IMR-90 (cell line): Measurements from ENCODE around the gene KRT77. TPM values are rescaled to one million over a fixed set of nuclear protein-coding genes. Genes with fewer than 3 reads are reported as not detected.

ENCODE experiments used
- ATAC-seq: fragments of 200-7000 bp; cut with Tn5 transposase; 2 replicates; pipeline ENCODE4 v1.9.1; 2020; ENCODE audit warnings: low read depth, mild to moderate bottlenecking, moderate library complexity
- BruUV-seq: library from RNA; stranded (reverse); fragments of 400-500 nt; replicated peaks from 2 replicates; lab custom pipeline; 2021; lab: Mats Ljungman, UMichigan
- CTCF ChIA-PET: fragments of 300-600 bp; formaldehyde crosslinking; extraction: SDS; loops from one replicate; lab custom pipeline; 2021; ENCODE audit warnings: antibody characterized with exemption; lab: Yijun Ruan, JAX
- POLR2A ChIA-PET: fragments of 300-600 bp; sonication (Branson Sonifier 250); formaldehyde crosslinking; loops from one replicate; lab custom pipeline; 2022; ENCODE audit warnings: antibody characterized with exemption; ENCODE audit not compliant: unreplicated experiment; lab: Charles Lee
- DNase-seq: peaks from one replicate; pipeline ENCODE4 v3.0.0; 2013
- H2AFZ ChIP-seq: replicated peaks from 2 replicates; pipeline ENCODE3; 2013; ENCODE audit warnings: low read length, mild to moderate bottlenecking; ENCODE audit not compliant: poor library complexity
- H2AK5ac ChIP-seq: 2 replicates; pipeline ENCODE4 v1.6.1; 2013; ENCODE audit warnings: low read depth, low read length, inconsistent platforms
- H2AK9ac ChIP-seq: replicated peaks from 2 replicates; pipeline ENCODE3; 2013; ENCODE audit warnings: mild to moderate bottlenecking, low read depth, low read length, moderate library complexity; ENCODE audit not compliant: poor library complexity
- H2BK120ac ChIP-seq: 2 replicates; pipeline ENCODE4 v1.6.1; 2013; ENCODE audit warnings: low read depth, low read length, inconsistent platforms
- H2BK15ac ChIP-seq: 3 replicates; pipeline ENCODE4 v1.6.1; 2013; ENCODE audit warnings: low read depth, low read length, inconsistent platforms
- H2BK20ac ChIP-seq: 2 replicates; pipeline ENCODE4 v1.6.1; 2013; ENCODE audit warnings: low read depth, mild to moderate bottlenecking, inconsistent platforms, low read length, moderate library complexity
- H2BK5ac ChIP-seq: 2 replicates; pipeline ENCODE4 v1.6.1; 2013; ENCODE audit warnings: mild to moderate bottlenecking, low read depth, low read length, inconsistent platforms; ENCODE audit not compliant: poor library complexity, severe bottlenecking
- H3K14ac ChIP-seq: replicated peaks from 2 replicates; pipeline ENCODE4 v1.6.1; 2013; ENCODE audit warnings: low read depth, low read length, inconsistent platforms
- H3K18ac ChIP-seq: 2 replicates; pipeline ENCODE4 v1.6.1; 2013; ENCODE audit warnings: low read depth, low read length, control low read depth
- H3K23ac ChIP-seq: 2 replicates; pipeline ENCODE4 v1.6.1; 2013; ENCODE audit warnings: low read depth, low read length, inconsistent platforms
- H3K27ac ChIP-seq: 2 replicates; pipeline ENCODE4 v1.5.1; 2013; ENCODE audit warnings: mild to moderate bottlenecking, control low read depth, low read length; ENCODE audit not compliant: insufficient read depth
- H3K27me3 ChIP-seq: 2 replicates; pipeline ENCODE4 v1.6.1; 2013; ENCODE audit warnings: low read length; ENCODE audit not compliant: control insufficient read depth, insufficient read depth
- H3K36me3 ChIP-seq: 2 replicates; pipeline ENCODE4 v1.6.1; 2013; ENCODE audit warnings: low read length, mixed read lengths; ENCODE audit not compliant: control insufficient read depth, insufficient read depth
- H3K4ac ChIP-seq: 2 replicates; pipeline ENCODE4 v1.6.1; 2013; ENCODE audit warnings: low read depth, low read length, inconsistent platforms
- H3K4me1 ChIP-seq: 2 replicates; pipeline ENCODE4 v1.6.1; 2013; ENCODE audit warnings: low read length, mixed read lengths; ENCODE audit not compliant: control insufficient read depth, insufficient read depth
- H3K4me2 ChIP-seq: 2 replicates; pipeline ENCODE4 v1.6.1; 2013; ENCODE audit warnings: low read depth, mild to moderate bottlenecking, control low read depth, low read length, moderate library complexity
- H3K4me3 ChIP-seq: 2 replicates; pipeline ENCODE4 v1.5.1; 2013; ENCODE audit warnings: low read depth, mild to moderate bottlenecking, control low read depth, low read length, moderate library complexity; ENCODE audit not compliant: insufficient read depth
- H3K56ac ChIP-seq: 2 replicates; pipeline ENCODE4 v1.6.1; 2013; ENCODE audit warnings: low read length, inconsistent platforms; ENCODE audit not compliant: insufficient read depth; ENCODE audit errors: extremely low read depth
- H3K79me1 ChIP-seq, 2 experiments: 2 replicates each; pipeline ENCODE4 v1.6.1; 2013; ENCODE audit warnings: low read length in 2 of 2, inconsistent platforms in 1 of 2, low read depth in 1 of 2
- H3K9ac ChIP-seq: 2 replicates; pipeline ENCODE4 v1.6.1; 2013; ENCODE audit warnings: low read depth, low read length, control low read depth
- H3K9me1 ChIP-seq: 2 replicates; pipeline ENCODE4 v1.6.1; 2013; ENCODE audit warnings: low read length, inconsistent platforms; ENCODE audit not compliant: insufficient read depth
- H3K9me3 ChIP-seq: 2 replicates; pipeline ENCODE4 v1.6.1; 2013; ENCODE audit warnings: low read length; ENCODE audit not compliant: control insufficient read depth, insufficient read depth
- H4K20me1 ChIP-seq: 2 replicates; pipeline ENCODE4 v1.6.1; 2013; ENCODE audit warnings: low read length, inconsistent platforms; ENCODE audit not compliant: insufficient read depth
- H4K5ac ChIP-seq: 2 replicates; pipeline ENCODE4 v1.6.1; 2013; ENCODE audit warnings: mild to moderate bottlenecking, low read depth, low read length, control low read depth
- H4K8ac ChIP-seq, 2 experiments: 2 replicates each; pipeline ENCODE4 v1.6.1; 2013; ENCODE audit warnings: low read depth in 2 of 2, low read length in 2 of 2, control low read depth in 1 of 2, inconsistent platforms in 1 of 2
- H4K91ac ChIP-seq: 2 replicates; pipeline ENCODE4 v1.6.1; 2013; ENCODE audit warnings: low read depth, low read length, inconsistent platforms; ENCODE audit not compliant: insufficient read depth
- CEBPB ChIP-seq: IDR thresholded peaks from 2 replicates; pipeline ENCODE4 v1.6.1; 2012; ENCODE audit warnings: low read depth, low read length, improper control_type of control experiment
- MAFK ChIP-seq: IDR thresholded peaks from 2 replicates; pipeline ENCODE4 v1.6.1; 2012; ENCODE audit warnings: low read depth, low read length, improper control_type of control experiment
- MAZ ChIP-seq: IDR thresholded peaks from 2 replicates; pipeline ENCODE4 v1.6.1; 2012; ENCODE audit warnings: low read depth, mild to moderate bottlenecking, low read length, improper control_type of control experiment, moderate library complexity, borderline replicate concordance
- MXI1 ChIP-seq: IDR thresholded peaks from 2 replicates; pipeline ENCODE4 v1.6.1; 2012; ENCODE audit warnings: low read depth, mild to moderate bottlenecking, low read length, moderate library complexity, borderline replicate concordance
- RAD21 ChIP-seq: IDR thresholded peaks from 2 replicates; pipeline ENCODE4 v1.6.1; 2012; ENCODE audit warnings: low read length, improper control_type of control experiment
- WGBS, 2 experiments: methylation state at CpG; one replicate each; pipeline versions ENCODE4 v1.1.5 to v1.1.7; 2013; ENCODE audit warnings: missing lambda C conversion rate in 2 of 2; ENCODE audit not compliant: insufficient read length in 1 of 2; ENCODE audit errors: extremely low coverage in 2 of 2; 5-methylcytosine and 5-hydroxymethylcytosine counted together
- dilution Hi-C: fragments of 300-500 bp; cut with HindIII; formaldehyde crosslinking; loops from one replicate; pipeline ENCODE4 v1.14.3; 2018; ENCODE audit warnings: low sequenced_read_pairs; ENCODE audit not compliant: unreplicated experiment
- in situ Hi-C: fragments of 300-500 bp; cut with MboI; formaldehyde crosslinking; loops from 3 replicates; pipeline ENCODE4 v1.14.3; 2019; ENCODE audit warnings: low sequenced_read_pairs, inconsistent platforms, mixed read lengths
- intact Hi-C: fragments of 100-400 bp; cut with micrococcal nuclease; formaldehyde crosslinking; loops from 2 replicates; pipeline ENCODE4 v1.10.0; 2022
- polyA plus RNA-seq, 3 experiments: library from polyadenylated mRNA; depleted of rRNA; stranded (reverse); fragments of >200 nt; gene quantifications; 2 replicates each; pipeline ENCODE4 v1.2.3, GENCODE V29; 2012; ENCODE audit warnings: low replicate concordance in 1 of 3
- total RNA-seq: library from RNA; depleted of rRNA; stranded (reverse); fragments of >200 nt; gene quantifications from 2 replicates; pipeline ENCODE4 v1.2.3, GENCODE V29; 2012
- TF ChIP-seq, protein P1 (sequence below): fragments of 150-350 bp; IDR thresholded peaks from 2 replicates; pipeline ENCODE4 v1.6.1; 2016; ENCODE audit warnings: low read depth, mild to moderate bottlenecking, low read length, moderate library complexity, borderline replicate concordance
- TF ChIP-seq, protein P2 (sequence below): fragments of 150-350 bp; IDR thresholded peaks from 2 replicates; pipeline ENCODE4 v1.6.1; 2017; ENCODE audit warnings: mild to moderate bottlenecking, antibody characterized with exemption, low read length, low read depth

KRT77 gene
- total and polyA plus RNA-seq, 2 of the 4 experiments (the other 2 are of a cell fraction) = not detected

DNA sequence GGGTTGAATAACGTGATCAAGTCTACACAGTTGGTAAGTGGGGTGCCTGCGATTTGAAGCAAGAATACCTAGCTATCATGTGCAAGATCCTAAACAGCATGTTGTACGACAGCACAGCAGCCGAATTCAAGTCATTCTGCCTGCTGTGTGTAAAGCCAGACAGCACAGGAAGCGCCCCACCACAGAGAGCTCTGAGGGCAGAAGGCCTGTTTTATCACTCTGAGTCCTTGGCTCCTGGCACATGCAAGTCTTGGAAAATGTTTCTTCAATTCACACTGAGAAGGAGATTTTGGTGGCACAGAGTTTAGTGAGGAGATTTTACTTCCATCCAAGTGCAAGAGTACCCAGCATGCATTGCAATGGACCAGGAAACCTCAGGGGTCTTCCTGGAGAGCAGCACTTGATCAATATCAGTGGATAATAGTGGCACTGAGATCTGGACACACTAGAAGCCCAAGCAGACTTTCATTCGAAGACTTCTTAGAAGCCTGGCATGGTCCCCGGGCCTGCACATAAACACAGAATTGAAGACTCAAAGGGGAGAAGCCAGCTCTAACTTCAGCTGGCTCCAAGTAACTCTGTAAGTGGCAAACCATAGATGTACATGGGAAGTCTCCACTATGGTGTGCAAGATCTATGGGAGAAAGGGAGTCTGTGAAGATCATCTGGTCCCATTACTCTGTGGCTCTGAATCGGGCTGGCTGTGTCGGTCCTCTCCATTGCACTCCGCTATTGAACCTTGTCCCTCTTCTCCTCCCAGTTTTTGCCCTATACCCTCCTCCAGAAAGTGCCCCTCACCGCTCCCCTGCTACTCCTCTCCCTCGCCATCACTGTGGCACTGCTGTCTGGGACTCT lies 21.6 kb downstream of the KRT77 start:
- H3K23ac ChIP-seq = no peak overlapping the region
- H2BK20ac ChIP-seq = no peak overlapping the region
- no peak overlapping the region for H3K14ac ChIP-seq
- H4K20me1 ChIP-seq = no peaks in the 10 kb centered on the region
- H3K36me3 ChIP-seq = no peaks in the 10 kb centered on the region
- H3K18ac ChIP-seq = no peak overlapping the region
- DNase-seq (no peak), ATAC-seq (no peak)
- H3K79me1 ChIP-seq = no peaks in the 10 kb centered on the region
- H4K91ac ChIP-seq = no peak overlapping the region
- peaks cover 29% of the 10 kb centered on the region for H3K27me3 ChIP-seq
- H2BK120ac ChIP-seq = no peak overlapping the region
- H3K27ac ChIP-seq = no peak overlapping the region
- no peak overlapping the region for H3K4me2 ChIP-seq
- H4K8ac ChIP-seq = no peak overlapping the region
- no peak overlapping the region for H2AFZ ChIP-seq
- H3K4me3 ChIP-seq = no peak overlapping the region
- H2BK15ac ChIP-seq = no peak overlapping the region
- no peak overlapping the region for H2AK9ac ChIP-seq
- no peak overlapping the region for H4K5ac ChIP-seq
- in situ Hi-C loops (no loop called here), dilution Hi-C loops (no loop called here), intact Hi-C loops (no loop called here)
- no peak overlapping the region for H3K4ac ChIP-seq
- POLR2A ChIA-PET = no interaction called here
- WGBS, 2 experiments = 37% methylated on average over 3 of the region's 12 CpGs; no CpG with 5 or more reads in 1 of the 2 experiments
- no peak overlapping the region for H2BK5ac ChIP-seq
- no peak overlapping the region for H2AK5ac ChIP-seq
- no peak overlapping the region for H3K56ac ChIP-seq
- H3K9me3 ChIP-seq = no peaks in the 10 kb centered on the region
- H3K4me1 ChIP-seq = no peaks in the 10 kb centered on the region
- no peak overlapping the region for H3K9ac ChIP-seq
- H3K9me1 ChIP-seq = no peaks in the 10 kb centered on the region
- no TSS peak for BruUV-seq
- TF ChIP-seq, protein P1, sequence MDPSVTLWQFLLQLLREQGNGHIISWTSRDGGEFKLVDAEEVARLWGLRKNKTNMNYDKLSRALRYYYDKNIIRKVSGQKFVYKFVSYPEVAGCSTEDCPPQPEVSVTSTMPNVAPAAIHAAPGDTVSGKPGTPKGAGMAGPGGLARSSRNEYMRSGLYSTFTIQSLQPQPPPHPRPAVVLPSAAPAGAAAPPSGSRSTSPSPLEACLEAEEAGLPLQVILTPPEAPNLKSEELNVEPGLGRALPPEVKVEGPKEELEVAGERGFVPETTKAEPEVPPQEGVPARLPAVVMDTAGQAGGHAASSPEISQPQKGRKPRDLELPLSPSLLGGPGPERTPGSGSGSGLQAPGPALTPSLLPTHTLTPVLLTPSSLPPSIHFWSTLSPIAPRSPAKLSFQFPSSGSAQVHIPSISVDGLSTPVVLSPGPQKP = no peak
- TF ChIP-seq MXI1 = no peak
- no peak for TF ChIP-seq MAFK
- no peak for TF ChIP-seq RAD21
- no peak for TF ChIP-seq CEBPB
- TF ChIP-seq, protein P2, sequence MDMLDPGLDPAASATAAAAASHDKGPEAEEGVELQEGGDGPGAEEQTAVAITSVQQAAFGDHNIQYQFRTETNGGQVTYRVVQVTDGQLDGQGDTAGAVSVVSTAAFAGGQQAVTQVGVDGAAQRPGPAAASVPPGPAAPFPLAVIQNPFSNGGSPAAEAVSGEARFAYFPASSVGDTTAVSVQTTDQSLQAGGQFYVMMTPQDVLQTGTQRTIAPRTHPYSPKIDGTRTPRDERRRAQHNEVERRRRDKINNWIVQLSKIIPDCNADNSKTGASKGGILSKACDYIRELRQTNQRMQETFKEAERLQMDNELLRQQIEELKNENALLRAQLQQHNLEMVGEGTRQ = no peak
- no peak for TF ChIP-seq MAZ
- CTCF ChIA-PET = interaction anchor here (1.0 kb wide), 1 partner anchor 15 kb away, joined by 4 read pairs; no protein-coding TSS in a partner anchor
